Hepatocyte (in vitro differentiated cells): ENCODE data around the gene C11orf86.

ENCODE experiments used
- CTCF ChIP-seq: fragments of 200-600 bp; sonication (generic); IDR thresholded peaks from 2 replicates; pipeline ENCODE4 v1.5.1; 2016; ENCODE audit warnings: antibody characterized with exemption, mild to moderate bottlenecking; ENCODE audit not compliant: poor library complexity
- EZH2 ChIP-seq: fragments of 200-600 bp; sonication (generic); IDR thresholded peaks from 2 replicates; pipeline ENCODE4 v1.6.1; 2016; ENCODE audit warnings: antibody characterized with exemption, mild to moderate bottlenecking, borderline replicate concordance
- EZH2phosphoT487 ChIP-seq: fragments of 200-600 bp; sonication (generic); IDR thresholded peaks from one replicate; pipeline ENCODE4 v1.6.1; 2018; ENCODE audit warnings: antibody characterized with exemption, mild to moderate bottlenecking, low read depth, moderate library complexity; ENCODE audit not compliant: unreplicated experiment, severe bottlenecking

DNA sequence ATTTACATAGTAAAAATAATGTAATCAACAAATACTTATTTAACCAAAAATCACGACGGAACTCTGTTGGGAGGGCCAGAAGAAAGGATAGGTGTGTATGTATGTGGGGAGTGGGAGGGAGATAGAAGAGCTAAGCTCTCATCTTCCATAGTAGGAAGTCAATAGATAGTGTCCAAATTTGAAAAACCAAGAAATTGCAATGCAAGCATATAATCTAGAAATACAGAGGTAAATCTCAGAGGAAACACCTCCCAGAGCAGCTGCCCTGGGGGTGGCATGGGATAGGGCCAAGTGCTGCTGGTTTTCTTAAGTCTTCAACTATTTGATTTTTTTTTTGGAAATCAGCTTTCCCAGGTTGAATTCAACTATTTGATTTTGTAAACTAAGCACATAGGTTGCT, 16.9 kb downstream of the C11orf86 start:
- TF ChIP-seq CTCF (no peak), EZH2 (no peak), EZH2phosphoT487 (no peak)
